MM.1S (cell line): ENCODE data around the gene KDM6A.

Experiments
- DNase-seq: peaks from one replicate; pipeline ENCODE4 v3.0.0-alpha.2; 2015
- H2AFZ ChIP-seq: fragments of 300-600 bp; sonication (generic); 2 replicates; pipeline ENCODE4 v1.6.0; 2016; ENCODE audit warnings: antibody characterized with exemption, low read length
- H3F3A ChIP-seq: fragments of 300-600 bp; sonication (generic); 2 replicates; pipeline ENCODE4 v1.6.1; 2016; ENCODE audit warnings: mild to moderate bottlenecking, antibody characterized with exemption, low read length, moderate library complexity, mixed read lengths; ENCODE audit not compliant: insufficient read depth
- H3K27ac ChIP-seq: fragments of 300-600 bp; sonication (generic); 2 replicates; pipeline ENCODE4 v1.5.1; 2016; ENCODE audit warnings: mild to moderate bottlenecking, low read length
- H3K27me3 ChIP-seq: fragments of 300-600 bp; sonication (generic); replicated peaks from 2 replicates; pipeline ENCODE4 v1.6.0; 2016; ENCODE audit warnings: low read length; ENCODE audit not compliant: insufficient read depth
- H3K36me3 ChIP-seq: fragments of 300-600 bp; sonication (generic); replicated peaks from 2 replicates; pipeline ENCODE4 v1.6.1; 2016; ENCODE audit warnings: mild to moderate bottlenecking, low read length, mixed read lengths; ENCODE audit not compliant: insufficient read depth
- H3K4me1 ChIP-seq: fragments of 300-600 bp; sonication (generic); 2 replicates; pipeline ENCODE4 v1.6.1; 2016; ENCODE audit warnings: low read length, mixed read lengths
- H3K4me2 ChIP-seq: fragments of 300-600 bp; sonication (generic); 2 replicates; pipeline ENCODE4 v1.6.0; 2016; ENCODE audit warnings: low read depth, low read length
- H3K4me3 ChIP-seq: fragments of 300-600 bp; sonication (generic); 2 replicates; pipeline ENCODE4 v1.5.1; 2016; ENCODE audit warnings: low read length, mixed read lengths
- H3K79me2 ChIP-seq: fragments of 300-600 bp; sonication (generic); 2 replicates; pipeline ENCODE4 v1.6.1; 2016; ENCODE audit warnings: mixed run types, low read length, mixed read lengths
- H3K9ac ChIP-seq: fragments of 300-600 bp; sonication (generic); 2 replicates; pipeline ENCODE4 v1.6.1; 2016; ENCODE audit warnings: low read length, mixed read lengths
- H3K9me2 ChIP-seq: fragments of 300-600 bp; sonication (generic); replicated peaks from 2 replicates; pipeline ENCODE4 v1.6.1; 2016; ENCODE audit warnings: mild to moderate bottlenecking, low read length, mixed read lengths; ENCODE audit not compliant: insufficient read depth
- H3K9me3 ChIP-seq: fragments of 300-600 bp; sonication (generic); replicated peaks from 2 replicates; pipeline ENCODE4 v1.6.1; 2016; ENCODE audit warnings: mild to moderate bottlenecking, low read length, mixed read lengths; ENCODE audit not compliant: insufficient read depth
- H4K20me1 ChIP-seq: fragments of 300-600 bp; sonication (generic); 2 replicates; pipeline ENCODE4 v1.6.1; 2016; ENCODE audit warnings: mild to moderate bottlenecking, low read length, moderate library complexity, mixed read lengths; ENCODE audit not compliant: insufficient read depth
- CTCF ChIP-seq: fragments of 300-600 bp; sonication (generic); IDR thresholded peaks from 2 replicates; pipeline ENCODE4 v1.5.1; 2016; ENCODE audit warnings: antibody characterized with exemption, low read length, mixed read lengths
- EZH2 ChIP-seq: fragments of 300-600 bp; sonication (generic); optimal IDR thresholded peaks from 2 replicates; pipeline ENCODE3; 2017; ENCODE audit warnings: low read depth, mild to moderate bottlenecking, antibody characterized with exemption, low read length, mixed read lengths
- EZH2phosphoT487 ChIP-seq: fragments of 300-600 bp; sonication (generic); IDR thresholded peaks from 2 replicates; pipeline ENCODE4 v1.6.1; 2018; ENCODE audit warnings: antibody characterized with exemption, low read length

KDM6A gene

GRCh38 chrX:44989995-44990770 lies 117.2 kb downstream of the KDM6A start:
- Histone ChIP-seq H3K9ac (no peak overlapping the region), H3K9me2 (no peaks in the 10 kb centered on the region), H4K20me1 (no peaks in the 10 kb centered on the region), H3K4me1 (no peaks in the 10 kb centered on the region), H3K36me3 (no peaks in the 10 kb centered on the region), H2AFZ (no peak overlapping the region), H3K27me3 (no peaks in the 10 kb centered on the region), H3K4me2 (no peak overlapping the region), H3K4me3 (no peak overlapping the region), H3F3A (no peaks in the 10 kb centered on the region), H3K79me2 (peaks cover 29% of the 10 kb centered on the region), H3K27ac (no peak overlapping the region), H3K9me3 (no peaks in the 10 kb centered on the region)
- TF ChIP-seq EZH2 (no peak), CTCF (no peak)
- no peak for DNase-seq

GRCh38 chrX:44992775-44993174 lies 119.8 kb downstream of the KDM6A start:
- Histone ChIP-seq H3K9ac (no peak overlapping the region), H3K36me3 (no peaks in the 10 kb centered on the region), H3K9me2 (no peaks in the 10 kb centered on the region), H3F3A (0 out of 2 replicates have a peak, but pooled peaks cover 8% of the 10 kb centered on the region), H3K4me2 (no peak overlapping the region), H3K9me3 (no peaks in the 10 kb centered on the region), H3K27ac (no peak overlapping the region), H3K27me3 (no peaks in the 10 kb centered on the region), H3K79me2 (peaks cover 48% of the 10 kb centered on the region), H3K4me3 (no peak overlapping the region), H4K20me1 (no peaks in the 10 kb centered on the region), H3K4me1 (peaks cover 15% of the 10 kb centered on the region), H2AFZ (no peak overlapping the region)
- no peak for DNase-seq
- TF ChIP-seq EZH2phosphoT487 (no peak), CTCF (no peak), EZH2 (no peak)

- Histone ChIP-seq H3K27ac (no peak overlapping the region), H3K27me3 (no peaks in the 10 kb centered on the region), H2AFZ (no peak overlapping the region), H4K20me1 (no peaks in the 10 kb centered on the region), H3K4me3 (no peak overlapping the region), H3K9me3 (no peaks in the 10 kb centered on the region), H3F3A (peaks cover 12% of the 10 kb centered on the region), H3K9me2 (no peaks in the 10 kb centered on the region), H3K4me2 (no peak overlapping the region), H3K36me3 (no peaks in the 10 kb centered on the region), H3K79me2 (peaks cover 62% of the 10 kb centered on the region), H3K9ac (no peak overlapping the region), H3K4me1 (peaks cover 24% of the 10 kb centered on the region)
- no peak for DNase-seq
- no peak for TF ChIP-seq CTCF
- TF ChIP-seq EZH2 = no peak
- TF ChIP-seq EZH2phosphoT487 = no peak
Measured at GRCh38 chrX:44996277-44996676, 123.3 kb downstream of the KDM6A start.
